Endometrial microvascular endothelial cells (primary cell): ENCODE results near the gene TPPP. TPM values are rescaled to one million over a fixed set of nuclear protein-coding genes. Genes with fewer than 3 reads are reported as not detected.

Source experiments
- in situ Hi-C: cut with HindIII; loops from 2 replicates; pipeline ENCODE4 v1.10.0; 2017; ENCODE audit warnings: low sequenced_read_pairs, low pct_unique_long_range_greater_than_20kb; ENCODE audit errors: inconsistent ontology term
- total RNA-seq: library from RNA; depleted of rRNA; stranded (reverse); fragments of >200 nt; gene quantifications from one replicate; pipeline ENCODE4 v1.2.3, GENCODE V29; 2015; ENCODE audit errors: inconsistent ontology term

Gene TPPP
- total RNA-seq, 1 donor from 2014 or later = not detected

DNA sequence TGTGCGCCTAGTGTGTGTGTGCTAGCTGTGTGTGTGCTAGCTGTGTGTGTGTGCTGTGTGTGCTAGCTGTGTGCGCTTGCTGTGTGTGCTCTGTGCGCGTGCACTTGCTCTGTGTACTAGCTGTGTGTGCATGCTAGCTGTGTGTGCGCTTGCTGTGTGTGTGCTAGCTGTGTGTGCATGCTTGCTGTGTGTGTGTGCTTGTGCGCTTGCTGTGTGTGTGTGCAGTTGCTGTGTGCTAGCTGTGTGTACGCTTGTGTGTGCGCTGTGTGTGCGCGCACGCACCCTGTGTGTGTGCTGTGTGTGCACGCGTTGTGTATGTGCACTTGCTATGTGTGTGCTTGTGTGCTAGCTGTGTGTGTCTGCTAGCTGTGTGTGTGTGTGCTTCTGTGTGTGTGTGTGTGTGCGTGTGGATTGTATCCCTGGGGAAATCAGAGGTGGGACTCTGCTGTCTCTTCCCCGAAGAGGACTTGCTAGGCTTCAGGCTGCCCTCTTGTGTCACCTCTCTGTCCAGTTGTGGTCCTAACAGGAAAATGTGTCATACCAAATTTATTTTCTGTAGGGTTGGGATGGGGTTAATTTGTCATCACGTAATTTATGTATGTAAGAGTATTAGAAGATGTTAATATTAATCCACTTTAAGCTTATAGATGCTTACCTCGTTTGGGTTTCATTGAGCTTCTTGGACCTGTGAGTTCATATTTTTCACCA lies 38.9 kb downstream of the TPPP start:
- in situ Hi-C loops = no loop called here

DNA sequence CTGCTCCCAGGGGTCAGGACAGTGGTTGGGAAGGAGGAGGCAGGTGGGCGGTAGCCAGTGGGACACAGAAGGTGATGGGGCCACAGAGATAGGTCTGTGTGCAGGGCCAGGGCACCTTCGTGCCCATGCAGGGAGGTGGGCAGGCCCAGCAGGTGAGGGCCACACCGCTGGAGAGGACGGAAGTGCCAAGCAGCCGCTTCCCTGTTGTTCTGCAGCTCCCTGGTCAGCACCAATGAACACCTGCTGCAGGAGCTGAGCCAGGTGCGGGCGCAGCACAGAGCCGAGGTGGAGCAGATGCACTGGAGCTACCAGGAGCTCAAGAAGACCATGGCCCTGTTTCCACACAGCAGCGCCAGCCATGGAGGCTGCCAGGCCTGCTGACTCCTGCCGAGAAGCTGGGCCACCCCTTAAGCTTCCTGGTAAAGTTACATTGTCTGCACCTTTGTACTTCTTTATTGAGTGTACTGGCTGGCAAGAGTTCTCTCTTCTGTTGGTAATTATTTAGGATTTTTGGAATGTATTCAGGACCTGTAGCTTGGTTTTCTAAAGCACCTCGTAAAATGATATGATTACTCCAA lies 40.3 kb downstream of the TPPP start:
- in situ Hi-C loops = no loop called here

DNA sequence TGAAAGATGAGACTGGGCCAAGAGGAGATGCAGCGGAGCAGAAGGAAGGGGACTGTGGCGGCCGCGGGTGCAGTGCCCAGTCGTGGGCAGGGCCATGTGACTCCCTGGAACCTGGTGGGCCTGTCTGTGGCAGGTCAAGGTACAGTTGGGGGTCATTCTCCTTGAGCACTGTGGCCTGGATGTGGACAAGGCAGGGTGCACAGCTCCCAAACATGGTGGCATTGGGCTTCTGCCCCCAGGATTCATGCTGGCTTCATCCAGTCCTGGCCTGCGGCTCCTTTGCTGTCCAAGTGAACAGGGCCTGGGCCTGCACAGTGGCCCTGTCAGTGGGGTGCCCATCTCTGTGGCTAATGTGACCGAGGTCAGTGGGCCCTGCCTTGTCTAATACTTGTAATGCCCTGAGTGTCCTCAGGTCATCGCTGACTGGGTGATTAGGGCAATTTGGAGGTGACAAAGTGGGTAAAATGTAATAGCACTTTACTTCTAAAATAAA lies 41.1 kb downstream of the TPPP start:
- in situ Hi-C loops = no loop called here

DNA sequence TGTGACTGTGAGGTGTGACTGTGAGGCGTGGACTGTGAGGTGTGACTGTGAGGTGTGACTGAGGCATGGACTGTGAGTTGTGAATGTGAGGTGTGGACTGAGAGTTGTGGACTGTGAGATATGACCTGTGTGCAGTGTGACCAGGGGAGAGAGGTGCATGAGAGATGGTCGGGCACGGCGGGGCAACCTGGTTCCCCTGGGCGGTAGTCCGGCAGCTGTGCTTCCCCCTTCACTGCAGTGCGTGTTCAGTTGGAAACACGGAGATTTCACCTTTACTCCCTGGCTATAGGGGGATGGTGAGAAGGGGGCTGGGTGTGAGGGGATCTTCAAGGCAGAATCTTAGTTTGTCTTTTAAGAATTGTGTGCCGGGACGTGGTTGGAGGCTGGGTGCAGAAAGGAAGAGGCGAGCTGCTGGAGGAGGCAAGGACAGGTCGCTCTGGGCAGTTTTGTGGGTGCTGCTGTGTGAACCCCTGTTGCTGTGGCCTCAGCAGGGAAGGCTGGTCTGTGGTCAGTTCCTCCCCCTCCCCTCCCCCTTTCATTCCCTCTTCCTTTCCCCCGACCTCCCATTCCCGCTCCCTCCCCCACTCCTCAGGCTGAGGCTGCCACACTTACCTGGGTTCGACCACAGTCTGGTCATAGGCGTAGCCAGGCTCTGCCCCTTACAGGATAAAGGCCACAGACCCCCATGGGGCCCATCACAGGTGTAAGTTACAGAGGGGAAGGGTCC lies 41.7 kb downstream of the TPPP start:
- in situ Hi-C loops = no loop called here

DNA sequence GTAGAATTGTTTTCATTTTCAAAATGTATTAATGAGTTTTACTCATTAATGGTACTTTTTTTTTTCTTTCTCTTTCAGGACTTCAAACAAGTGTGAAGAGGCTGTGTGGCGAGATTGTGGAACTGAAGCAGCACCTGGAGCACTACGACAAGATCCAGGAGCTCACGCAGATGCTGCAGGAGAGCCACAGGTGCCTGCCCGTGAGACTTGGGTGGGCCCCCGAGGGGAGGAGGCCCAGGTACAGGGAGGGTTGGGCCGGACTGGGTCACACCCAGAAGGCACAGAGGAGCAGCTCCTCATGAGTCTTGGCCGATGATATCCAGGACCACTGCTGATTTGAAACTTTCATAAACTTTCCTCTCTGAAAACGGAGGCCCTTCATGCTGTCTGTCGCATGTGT lies 45.4 kb downstream of the TPPP start:
- in situ Hi-C loops = no loop called here

DNA sequence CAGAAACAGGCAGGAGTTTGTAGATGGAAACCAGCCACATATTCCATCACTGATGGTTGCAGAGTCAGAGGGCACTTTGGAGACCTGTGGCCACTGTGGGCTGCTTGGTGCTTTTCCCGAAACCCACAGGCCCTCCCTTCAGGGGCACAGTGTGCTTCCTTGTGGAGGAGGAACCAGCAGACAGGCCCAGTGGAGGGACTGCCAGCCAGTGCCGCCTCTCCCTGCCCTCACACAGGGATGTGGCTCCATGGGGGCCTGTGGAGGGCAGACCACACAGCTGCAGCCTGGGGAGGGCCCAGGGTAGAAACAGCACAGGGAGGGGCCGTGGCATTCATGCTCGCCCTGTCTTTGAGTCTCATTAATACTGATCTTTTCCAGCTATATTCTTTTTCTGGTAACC lies 45.8 kb downstream of the TPPP start:
- in situ Hi-C loops = no loop called here

DNA sequence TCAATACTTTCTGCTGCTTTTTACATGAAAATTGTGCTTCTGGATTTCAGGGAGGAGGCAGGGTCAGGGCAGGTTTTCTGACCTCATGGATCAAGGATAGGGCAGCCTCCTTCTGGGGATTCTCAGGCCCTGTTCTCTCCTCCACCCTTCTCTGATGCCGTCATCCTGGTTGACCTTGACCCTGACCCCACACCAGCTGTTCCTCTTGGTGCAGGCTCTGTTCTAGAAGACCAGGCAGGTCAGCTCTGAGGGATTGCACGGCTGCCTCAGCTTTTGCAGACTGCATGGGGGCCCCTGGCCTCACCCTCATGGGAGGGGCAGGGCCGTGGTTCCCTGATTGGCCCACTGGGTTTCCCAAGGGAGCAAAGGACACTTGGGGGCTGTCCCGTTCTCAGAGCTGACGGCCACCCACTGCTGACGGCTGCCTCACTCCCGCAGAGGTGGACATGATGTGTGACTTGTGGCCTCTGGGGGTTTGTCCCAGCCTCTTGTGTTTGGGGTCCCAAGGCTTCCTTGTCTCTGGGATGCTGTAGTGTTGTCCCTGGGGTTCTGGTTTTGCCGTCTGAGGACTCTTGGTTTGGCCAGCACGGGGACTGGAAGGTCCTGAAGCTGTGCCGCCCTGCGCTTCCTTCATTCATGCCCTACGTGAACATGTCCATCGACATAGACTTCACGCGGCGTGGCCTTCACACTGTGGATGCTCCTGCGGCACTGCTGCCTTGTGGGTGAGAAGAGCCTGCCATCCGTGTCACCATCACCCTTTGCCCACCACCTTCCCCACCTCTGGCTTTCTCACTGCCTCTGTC lies 46.6 kb downstream of the TPPP start:
- in situ Hi-C loops = no loop called here

DNA sequence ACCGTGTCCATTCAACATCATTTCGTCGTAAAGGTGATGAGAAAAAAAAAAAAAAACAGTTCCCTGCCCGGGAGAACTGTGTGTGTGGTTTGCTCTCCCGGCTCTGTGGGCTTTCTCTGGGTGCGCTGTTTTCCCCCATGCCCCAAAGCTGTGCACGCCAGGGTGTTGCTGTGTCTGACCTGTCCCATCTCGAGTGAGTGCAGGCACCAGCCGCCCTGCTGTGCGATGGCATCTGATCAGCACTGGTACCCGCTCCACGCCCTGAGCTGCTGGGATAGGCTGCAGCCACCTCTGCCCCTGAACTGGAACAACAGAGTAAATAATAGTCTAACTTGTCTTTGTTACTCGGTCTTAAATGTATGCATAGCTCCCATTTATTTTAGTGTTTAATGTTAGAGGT lies 47.7 kb downstream of the TPPP start:
- in situ Hi-C loops = no loop called here

DNA sequence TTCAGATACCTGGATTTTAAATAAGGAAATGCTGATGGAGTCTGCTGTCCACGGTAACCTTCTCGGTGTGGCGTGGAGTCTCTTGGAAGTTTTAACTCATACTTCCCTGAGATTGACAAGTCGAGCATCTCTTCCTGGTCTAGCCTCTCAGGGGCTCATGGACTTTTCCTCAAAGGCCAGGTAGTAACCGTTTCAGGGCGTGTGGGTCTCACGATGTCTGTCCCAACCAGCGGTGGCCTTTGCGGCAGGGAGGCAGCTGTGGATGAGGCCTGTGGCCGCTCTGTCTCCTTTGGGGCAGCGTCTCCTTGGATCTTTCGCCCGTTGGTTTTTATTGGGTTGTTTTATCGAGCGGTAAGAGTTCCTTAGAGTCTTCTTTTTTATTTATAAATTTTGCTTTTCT lies 48.2 kb downstream of the TPPP start:
- in situ Hi-C loops = no loop called here

DNA sequence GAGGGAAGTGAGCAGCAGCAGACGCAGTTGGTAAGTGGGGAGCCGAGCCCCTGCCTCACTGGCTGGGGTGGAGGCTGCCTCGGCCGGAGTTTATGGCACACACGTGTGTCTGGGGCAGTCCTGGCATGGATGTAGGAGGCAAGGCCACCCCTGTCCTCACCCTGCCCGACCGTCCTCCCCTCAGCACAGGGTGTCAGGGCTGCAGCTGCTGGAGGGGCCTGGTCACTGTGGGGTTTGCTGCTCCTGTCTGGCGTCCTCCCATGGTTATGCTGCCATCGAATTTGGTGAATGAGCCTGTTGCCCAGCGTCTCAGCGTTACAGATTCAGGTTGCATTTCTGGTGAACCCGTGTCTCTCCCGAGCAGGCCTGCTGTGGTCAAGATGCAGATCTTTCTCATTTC lies 48.6 kb downstream of the TPPP start:
- in situ Hi-C loops = no loop called here

DNA sequence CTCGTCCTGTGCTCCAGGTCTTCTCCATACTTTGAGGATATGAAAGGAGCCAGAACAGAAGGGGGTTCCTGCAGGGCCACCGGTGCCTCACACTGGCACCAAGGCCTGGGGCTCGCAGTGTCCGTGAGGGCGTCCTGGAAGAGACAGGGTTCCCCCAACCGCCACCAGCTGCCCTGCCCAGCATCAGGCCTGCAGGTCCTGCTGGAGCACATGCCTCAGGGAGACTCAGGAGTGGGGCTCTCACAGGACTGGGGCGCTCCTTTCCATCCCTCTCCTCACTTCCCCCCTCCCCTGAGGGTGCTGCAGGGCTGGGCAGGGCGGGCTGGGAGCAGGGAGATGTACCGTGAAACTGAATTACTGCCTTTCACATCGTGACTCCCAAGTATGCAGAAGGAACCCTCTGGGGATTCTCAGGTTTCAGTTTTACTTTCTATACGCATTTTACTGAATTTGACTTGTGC lies 49.3 kb downstream of the TPPP start:
- in situ Hi-C loops = no loop called here

DNA sequence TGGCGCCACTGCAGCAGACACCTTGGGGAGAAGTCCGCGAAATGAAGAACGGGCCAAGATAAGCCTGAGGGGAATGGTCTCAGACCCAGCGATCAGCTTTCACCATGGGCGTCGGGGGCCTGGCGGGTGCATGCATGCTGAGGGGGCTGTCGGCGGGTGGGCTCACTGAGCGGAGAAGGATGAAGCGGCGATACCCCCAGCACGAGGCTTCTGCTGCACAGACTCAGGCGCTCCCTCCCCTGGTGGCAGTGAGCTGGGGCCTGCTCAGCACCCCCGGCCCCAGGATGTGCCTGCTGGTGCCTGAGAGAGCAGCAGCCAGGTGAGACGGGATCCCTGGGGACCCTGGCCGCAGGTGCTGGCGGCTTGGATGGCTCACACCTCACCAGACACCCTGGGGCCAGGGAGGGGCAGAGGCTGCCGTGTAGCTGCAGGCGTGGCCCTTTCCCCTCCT lies 49.8 kb downstream of the TPPP start:
- in situ Hi-C loops = no loop called here

DNA sequence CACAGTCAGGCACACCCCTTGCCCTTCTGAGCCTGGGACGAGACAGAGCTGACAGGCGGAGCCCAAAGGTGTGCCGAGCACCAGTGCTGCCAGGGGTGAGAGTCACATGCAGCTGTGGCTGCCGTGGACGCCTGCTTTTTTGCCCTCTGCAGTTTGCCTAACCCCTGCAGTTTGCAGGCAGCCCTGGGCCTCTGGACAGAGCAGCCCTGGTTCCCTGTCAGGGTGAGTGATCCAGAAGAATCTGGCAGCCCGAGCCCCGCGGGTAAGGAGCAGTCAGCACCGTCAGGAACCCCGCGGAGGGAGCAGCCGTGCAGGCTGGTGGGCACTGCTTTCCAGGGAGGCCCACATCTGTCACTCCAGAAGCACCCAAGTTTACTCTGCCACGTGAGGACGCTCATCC lies 50.7 kb downstream of the TPPP start:
- in situ Hi-C loops = no loop called here

DNA sequence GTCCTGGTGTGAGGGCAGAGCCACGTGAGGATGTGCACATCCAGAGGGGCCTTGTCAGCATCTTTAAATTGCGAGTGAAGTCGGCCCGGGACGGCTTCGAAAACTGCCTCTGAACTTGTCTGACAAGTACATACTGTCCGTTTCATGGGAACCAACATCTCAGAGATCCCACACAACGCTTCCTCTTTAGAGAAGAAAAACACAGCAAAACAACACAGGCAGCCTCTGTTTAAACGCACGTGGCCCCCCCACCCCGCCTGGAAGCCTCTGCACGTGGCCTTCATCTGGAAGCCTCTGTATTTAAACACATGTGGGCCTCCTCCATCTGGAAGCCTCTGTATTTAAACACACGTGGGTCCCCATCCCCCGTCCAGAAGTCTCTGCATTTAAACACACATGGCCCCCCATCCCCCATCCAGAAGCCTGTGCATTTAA lies 51.8 kb downstream of the TPPP start:
- in situ Hi-C loops = no loop called here

DNA sequence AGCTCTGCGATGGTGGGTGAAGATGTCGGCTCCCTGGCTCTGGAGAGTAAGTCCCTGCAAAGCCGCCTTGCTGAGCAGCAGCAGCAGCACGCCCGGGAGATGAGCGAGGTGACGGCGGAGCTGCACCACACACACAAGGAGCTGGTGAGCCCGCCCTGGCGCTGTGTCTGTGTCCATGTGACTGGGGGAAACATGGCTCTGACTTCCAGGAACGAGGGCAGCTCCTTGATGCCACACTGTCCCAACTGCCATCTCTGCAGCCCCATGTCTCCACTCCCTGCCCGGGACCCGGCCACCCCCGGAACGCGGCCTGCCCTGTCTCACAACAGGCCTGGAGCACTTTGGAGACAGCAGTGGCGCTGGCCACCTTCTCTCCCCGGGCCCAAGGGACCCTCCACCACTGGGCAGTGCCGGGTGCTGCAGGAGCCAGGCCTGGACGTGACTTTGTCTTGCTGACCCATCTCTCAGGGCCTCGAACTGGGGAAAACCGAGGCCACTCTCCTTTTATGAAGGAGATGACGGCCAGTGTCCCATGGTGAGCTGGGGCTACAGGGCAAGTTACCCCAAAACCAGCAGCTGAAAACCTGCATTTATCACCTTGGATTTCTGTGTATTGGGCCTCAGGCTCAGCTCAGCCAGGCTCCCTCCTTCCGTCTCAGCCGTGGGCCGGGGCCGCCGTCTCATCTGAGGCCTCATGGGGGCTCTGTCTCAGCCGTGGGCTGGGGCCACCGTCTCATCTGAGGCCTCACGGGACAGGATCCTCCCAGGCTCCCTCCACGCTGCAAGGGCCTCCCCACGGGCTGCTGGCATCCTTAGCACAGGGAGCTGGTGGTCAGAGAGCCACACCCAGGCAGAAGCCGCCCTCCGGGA lies 52.5 kb downstream of the TPPP start:
- in situ Hi-C loops = no loop called here

DNA sequence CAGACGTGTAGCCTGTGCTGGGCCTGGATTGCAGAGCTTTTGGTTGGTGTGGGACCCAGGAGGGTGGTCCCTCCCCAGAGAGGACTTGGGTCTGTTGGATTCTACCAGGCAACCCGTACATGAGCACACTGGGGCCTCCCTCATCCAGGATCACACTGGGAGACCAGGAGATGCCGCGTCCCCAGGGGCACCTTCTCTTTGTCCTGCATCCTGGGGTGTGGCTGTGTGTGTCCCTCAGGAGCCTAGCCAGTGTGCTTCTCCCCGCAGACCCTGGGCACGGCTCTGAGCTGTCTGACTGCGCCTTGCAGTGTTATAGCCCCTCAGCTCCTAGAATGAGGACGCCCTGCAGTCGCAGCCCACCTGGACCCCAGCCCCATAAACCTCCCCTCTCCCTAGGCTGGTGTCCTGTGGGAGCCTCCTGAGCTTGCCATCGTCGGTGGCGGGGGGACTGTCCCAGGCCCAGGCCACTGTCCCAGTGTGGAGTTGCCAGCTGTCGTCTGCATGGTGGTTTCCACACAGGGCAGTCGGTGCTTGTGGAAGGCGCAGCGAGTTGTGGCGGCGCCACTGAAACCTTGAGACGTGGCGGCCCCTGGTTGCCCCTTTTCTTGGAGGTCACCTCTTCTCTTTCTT lies 53.5 kb downstream of the TPPP start:
- in situ Hi-C loops = no loop called here

DNA sequence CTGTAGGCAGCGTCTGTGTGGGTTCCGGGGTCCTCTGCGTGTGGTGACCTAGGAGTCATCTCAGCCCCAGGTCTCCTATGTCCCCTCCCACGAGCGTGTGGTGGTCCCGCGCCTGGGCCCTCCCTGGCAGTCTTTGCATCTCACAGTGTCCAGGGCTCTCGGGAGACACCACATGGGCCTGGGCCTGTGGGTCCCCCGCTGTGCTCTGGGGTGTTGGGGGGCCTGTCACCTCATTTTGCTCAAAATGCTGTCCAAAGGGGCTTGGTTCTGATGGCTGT lies 54.0 kb downstream of the TPPP start:
- in situ Hi-C loops = no loop called here
